KOPT-K1 (cell line): ENCODE results near the gene DAAM1.

ENCODE experiments used
- H3K27ac ChIP-seq: fragments of 200-600 bp; sonication (generic); 2 replicates; pipeline ENCODE4 v1.5.1; 2016; ENCODE audit warnings: antibody characterized with exemption, mild to moderate bottlenecking, low read depth, low read length; ENCODE audit not compliant: poor library complexity, severe bottlenecking
- H3K36me3 ChIP-seq: fragments of 200-600 bp; sonication (generic); 2 replicates; pipeline ENCODE4 v1.5.1; 2017; ENCODE audit warnings: antibody characterized with exemption, mild to moderate bottlenecking, low read length, moderate library complexity; ENCODE audit not compliant: insufficient read depth
- H3K9me3 ChIP-seq: fragments of 200-600 bp; sonication (generic); 2 replicates; pipeline ENCODE4 v1.5.1; 2017; ENCODE audit warnings: antibody characterized with exemption, low read length, mild to moderate bottlenecking; ENCODE audit not compliant: insufficient read depth, poor library complexity, severe bottlenecking

The DAAM1 gene

DNA sequence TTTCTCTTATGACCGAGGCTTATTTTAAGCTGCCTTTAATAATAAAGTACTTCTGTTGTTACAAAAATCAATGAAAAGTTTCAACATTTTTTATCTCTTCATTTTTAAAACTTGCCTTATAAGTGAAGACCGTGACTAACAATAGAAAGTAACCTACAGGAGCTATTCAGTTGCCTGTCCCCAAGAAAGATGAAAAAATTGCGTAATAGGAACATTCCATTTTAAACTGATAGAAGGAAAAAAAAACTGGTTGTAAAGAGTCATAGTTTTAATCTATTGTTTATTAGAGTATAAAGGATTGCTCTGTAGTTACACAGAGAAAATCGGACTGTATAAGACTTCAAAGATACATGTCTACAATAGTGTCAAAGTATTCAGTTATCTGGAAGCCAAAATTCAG is 83.3 kb downstream of the DAAM1 start:
- no peaks in the 10 kb centered on the region for H3K9me3 ChIP-seq
- H3K27ac ChIP-seq: no peak overlapping the region
- no peaks in the 10 kb centered on the region for H3K36me3 ChIP-seq

GRCh38 chr14:59272633-59273032 is 84.2 kb downstream of the DAAM1 start:
- H3K9me3 ChIP-seq: no peaks in the 10 kb centered on the region
- H3K27ac ChIP-seq: no peak overlapping the region
- H3K36me3 ChIP-seq: no peaks in the 10 kb centered on the region

DNA sequence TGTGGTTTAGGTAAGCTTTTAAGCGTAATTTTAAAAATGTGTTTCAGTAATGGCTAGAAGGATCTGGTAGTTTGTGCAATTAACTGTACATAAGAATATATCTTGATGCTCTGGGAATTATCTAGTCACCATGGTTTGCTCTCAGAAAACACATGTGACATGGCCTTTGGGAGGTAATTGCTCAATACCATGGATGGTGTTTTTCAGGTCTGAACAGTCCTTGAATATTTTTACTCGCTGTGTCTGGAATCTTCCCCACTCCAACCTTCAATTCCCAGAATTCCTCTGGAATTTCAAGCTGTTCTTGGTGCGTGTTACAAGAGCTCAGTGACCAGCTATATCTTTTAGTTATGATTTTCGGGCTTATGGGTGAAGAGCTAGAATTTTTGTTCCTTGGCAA is 85.3 kb downstream of the DAAM1 start:
- Histone ChIP-seq H3K36me3 (no peaks in the 10 kb centered on the region), H3K27ac (no peak overlapping the region), H3K9me3 (no peaks in the 10 kb centered on the region)

DNA sequence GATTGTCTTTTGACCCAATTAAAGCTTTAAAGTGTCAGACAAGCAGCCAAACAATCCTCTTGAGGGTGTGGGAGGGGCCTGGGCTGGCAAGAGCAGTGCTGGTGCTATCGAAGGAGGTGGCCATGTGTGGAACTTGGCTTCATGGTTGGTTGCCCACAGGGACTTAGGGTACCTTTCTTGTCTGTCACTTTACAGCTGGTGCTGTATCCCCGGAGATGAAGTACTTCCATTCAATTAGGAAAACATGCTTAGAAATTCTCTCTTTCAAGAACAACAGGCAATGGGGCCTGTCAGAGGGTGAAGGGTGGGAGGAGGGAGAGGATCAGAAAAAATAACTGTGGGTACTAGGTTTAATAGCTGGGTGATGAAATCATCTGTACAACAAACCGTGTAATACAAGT is 86.5 kb downstream of the DAAM1 start:
- no peak overlapping the region for H3K27ac ChIP-seq
- H3K9me3 ChIP-seq: no peaks in the 10 kb centered on the region
- no peaks in the 10 kb centered on the region for H3K36me3 ChIP-seq

DNA sequence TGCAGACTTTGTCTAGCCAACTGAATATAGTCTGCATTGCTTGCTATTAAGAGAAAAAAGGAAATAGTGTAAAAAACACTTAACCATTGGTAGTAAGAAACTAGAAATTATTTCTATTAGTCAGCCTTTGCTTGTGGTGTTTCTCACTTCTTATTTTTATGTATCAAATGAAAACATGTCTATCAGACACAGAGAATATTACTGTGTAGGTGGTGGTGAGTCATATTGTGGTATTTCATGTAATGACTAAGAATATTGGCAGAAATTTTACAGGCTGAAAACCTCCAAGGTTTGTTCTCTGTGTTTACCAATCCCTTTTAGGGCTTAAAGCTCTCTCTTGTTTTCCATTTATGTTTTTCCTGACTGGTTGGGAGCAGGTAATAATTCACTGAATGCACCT is 87.2 kb downstream of the DAAM1 start:
- H3K9me3 ChIP-seq: no peaks in the 10 kb centered on the region
- H3K36me3 ChIP-seq: no peaks in the 10 kb centered on the region
- H3K27ac ChIP-seq: no peak overlapping the region

DNA sequence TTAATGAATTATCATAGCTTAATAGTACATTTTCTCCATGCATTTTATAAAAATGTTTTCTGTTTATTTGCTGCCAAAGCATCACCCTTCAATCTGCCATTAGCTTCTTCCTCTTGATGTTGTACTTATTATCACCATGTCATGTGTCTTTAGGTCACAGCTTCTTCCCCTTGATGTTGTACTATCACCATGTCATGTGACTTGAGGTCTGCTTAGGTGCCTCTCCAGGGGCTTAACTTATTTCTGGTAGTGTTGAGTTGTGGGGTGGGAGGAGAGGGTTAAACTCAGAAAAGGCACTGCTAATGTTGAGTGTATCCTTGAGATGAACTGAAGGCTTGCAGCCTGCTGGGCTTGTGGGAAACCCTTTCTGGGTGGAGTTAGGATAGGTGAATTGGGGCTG is 87.8 kb downstream of the DAAM1 start:
- Histone ChIP-seq H3K36me3 (no peaks in the 10 kb centered on the region), H3K9me3 (no peaks in the 10 kb centered on the region), H3K27ac (no peak overlapping the region)

- no peak overlapping the region for H3K27ac ChIP-seq
- no peaks in the 10 kb centered on the region for H3K9me3 ChIP-seq
- H3K36me3 ChIP-seq: no peaks in the 10 kb centered on the region
Observed at GRCh38 chr14:59277659-59278058, 89.2 kb downstream of the DAAM1 start.

DNA sequence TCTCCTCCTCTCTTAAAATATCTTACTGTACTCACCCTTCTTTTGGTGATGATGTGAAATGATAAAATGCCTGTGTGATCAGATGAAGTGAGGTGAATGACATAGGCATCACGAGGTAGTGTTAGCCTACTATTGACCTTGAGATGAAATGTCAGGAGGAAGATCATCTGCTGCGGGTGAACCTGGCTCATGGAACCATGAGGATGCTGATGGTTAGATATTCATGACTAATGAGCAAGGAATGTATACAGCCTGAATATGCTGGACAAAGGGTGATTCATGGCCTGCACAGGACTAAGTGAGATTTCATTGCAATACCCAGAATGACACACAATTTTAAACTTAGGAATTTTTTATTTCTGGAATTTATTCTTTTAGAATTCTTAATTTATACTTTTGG is 89.6 kb downstream of the DAAM1 start:
- Histone ChIP-seq H3K36me3 (no peaks in the 10 kb centered on the region), H3K27ac (no peak overlapping the region), H3K9me3 (no peaks in the 10 kb centered on the region)

GRCh38 chr14:59280961-59281360 is 92.5 kb downstream of the DAAM1 start:
- H3K27ac ChIP-seq: no peak overlapping the region
- H3K9me3 ChIP-seq: peaks cover 10% of the 10 kb centered on the region
- H3K36me3 ChIP-seq: no peaks in the 10 kb centered on the region

DNA sequence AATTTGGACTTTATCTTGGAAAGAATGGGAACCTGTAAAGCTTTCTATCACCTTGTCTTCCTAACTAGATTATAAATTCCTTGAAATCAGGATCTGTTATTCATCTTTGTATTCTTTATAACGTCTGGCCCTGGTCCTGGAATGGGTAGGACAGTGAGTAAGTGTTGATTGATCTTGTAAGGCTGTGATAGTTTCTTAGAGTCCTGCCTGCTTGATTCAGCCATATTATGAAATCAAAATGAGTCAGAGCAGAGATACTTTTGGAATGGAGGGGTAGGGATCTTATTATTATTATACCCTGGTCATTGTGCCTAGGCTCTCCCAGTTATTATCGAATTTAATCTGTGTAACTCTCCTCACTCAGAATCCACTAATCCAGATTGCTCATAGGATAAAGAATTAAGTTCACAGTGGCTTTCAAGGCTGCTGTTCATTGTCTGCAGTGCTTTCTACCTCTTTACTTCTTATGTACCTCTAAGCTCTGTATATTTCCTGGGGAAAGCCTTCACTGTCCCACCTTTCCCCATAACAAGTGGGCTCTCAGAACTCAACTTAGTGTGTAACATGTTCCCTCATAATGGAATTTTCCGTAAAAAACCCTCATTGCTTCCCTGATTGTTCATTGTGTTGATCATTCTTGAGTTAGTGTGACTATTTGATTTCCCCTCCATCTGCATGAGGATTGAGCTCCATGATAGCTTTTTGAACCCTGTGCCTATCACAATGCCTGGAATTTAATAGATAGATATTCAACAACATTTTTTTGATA is 93.3 kb downstream of the DAAM1 start:
- Histone ChIP-seq H3K9me3 (peaks cover 10% of the 10 kb centered on the region), H3K36me3 (no peaks in the 10 kb centered on the region), H3K27ac (no peak overlapping the region)

DNA sequence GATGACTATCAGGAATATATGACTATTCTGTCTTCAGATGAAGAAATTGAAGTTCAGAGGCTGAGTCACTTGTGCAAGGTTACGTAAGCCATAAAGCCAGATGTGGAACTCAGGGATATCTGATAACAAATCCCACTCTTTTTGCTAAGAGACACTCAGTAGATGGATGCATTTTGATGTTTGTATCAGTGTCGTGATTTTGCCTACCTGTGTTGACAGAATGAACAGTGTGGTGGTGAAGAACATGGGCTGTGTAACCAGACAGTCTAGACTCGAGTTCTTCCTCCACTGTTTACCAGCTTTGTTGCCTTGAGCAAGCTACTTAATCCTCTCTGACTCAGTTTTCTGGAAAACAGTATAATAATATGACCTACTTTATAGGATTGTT is 93.9 kb downstream of the DAAM1 start:
- no peak overlapping the region for H3K27ac ChIP-seq
- H3K36me3 ChIP-seq: no peaks in the 10 kb centered on the region
- peaks cover 10% of the 10 kb centered on the region for H3K9me3 ChIP-seq

DNA sequence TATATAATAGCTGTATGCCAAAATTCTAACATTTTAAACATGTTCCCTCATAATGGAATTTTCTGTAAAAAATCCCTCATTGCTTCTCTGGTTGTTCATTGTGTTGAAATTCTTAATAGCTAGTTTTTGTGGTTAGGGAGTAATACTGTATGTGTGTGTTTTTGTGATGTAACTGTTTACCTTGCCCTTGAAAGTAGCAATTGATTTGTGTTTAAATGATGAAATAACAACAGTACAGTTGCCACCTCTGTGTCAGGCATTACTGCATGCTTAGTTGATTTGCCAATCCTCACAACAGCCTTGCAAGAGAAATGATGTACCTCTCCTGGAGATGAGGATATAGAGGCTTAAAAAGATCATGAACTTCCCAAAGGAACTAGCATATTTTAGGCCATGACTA is 94.9 kb downstream of the DAAM1 start:
- H3K36me3 ChIP-seq: no peaks in the 10 kb centered on the region
- peaks cover 10% of the 10 kb centered on the region for H3K9me3 ChIP-seq
- H3K27ac ChIP-seq: no peak overlapping the region

GRCh38 chr14:59284059-59284458 is 95.6 kb downstream of the DAAM1 start:
- Histone ChIP-seq H3K9me3 (peaks cover 10% of the 10 kb centered on the region), H3K27ac (no peak overlapping the region), H3K36me3 (no peaks in the 10 kb centered on the region)

GRCh38 chr14:59292028-59292427 is 103.6 kb downstream of the DAAM1 start:
- H3K36me3 ChIP-seq: no peaks in the 10 kb centered on the region
- no peak overlapping the region for H3K27ac ChIP-seq
- H3K9me3 ChIP-seq: no peaks in the 10 kb centered on the region

DNA sequence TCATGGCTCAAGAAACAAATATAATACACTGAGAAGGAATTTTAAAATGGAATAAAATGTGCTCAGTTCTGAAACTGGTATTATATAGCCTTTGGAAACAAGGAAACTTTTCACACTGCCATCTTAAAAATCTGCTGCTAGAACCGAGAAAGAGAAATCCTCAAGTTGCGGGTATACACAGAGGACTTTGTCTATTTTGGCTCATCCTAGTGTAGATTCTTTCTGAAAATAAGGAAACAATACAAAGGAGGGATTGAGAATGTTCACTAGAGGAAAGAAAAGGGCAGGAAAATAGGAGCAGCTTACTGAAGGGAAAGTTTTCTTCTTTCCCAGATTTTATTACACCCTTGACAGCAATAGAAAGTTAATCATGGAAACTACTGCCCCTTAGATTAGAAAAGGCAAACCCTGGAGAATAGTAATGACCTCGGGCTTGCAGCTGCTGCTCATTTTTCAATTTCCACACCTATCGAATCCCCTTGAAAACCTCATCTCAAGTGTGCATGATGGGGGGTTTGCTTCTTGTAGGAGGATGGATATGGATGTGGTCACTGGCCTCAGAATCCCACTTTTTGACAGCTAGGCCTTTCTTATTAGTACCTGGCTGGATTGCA is 104.6 kb downstream of the DAAM1 start:
- no peaks in the 10 kb centered on the region for H3K9me3 ChIP-seq
- H3K36me3 ChIP-seq: no peaks in the 10 kb centered on the region
- no peak overlapping the region for H3K27ac ChIP-seq
